Activated naive CD8-positive, alpha-beta T cell treated with anti-CD3 and anti-CD28 coated beads for 36 hours (primary cell): ENCODE results near the gene GFAP. TPM values are rescaled to one million over a fixed set of nuclear protein-coding genes. Genes with fewer than 3 reads are reported as not detected.

Source experiments
- DNase-seq: peaks from one replicate; pipeline ENCODE4 v3.0.0; 2021
- H3K27ac Mint-ChIP-seq: one replicate; pipeline ENCODE4 v1.8.0; 2022; ENCODE audit warnings: mild to moderate bottlenecking, moderate library complexity, mixed read lengths
- H3K27me3 Mint-ChIP-seq: one replicate; pipeline ENCODE4 v1.8.0; 2022; ENCODE audit warnings: mild to moderate bottlenecking, mixed read lengths
- H3K36me3 Mint-ChIP-seq: one replicate; pipeline ENCODE4 v1.8.0; 2021; ENCODE audit warnings: mild to moderate bottlenecking, mixed read lengths
- H3K4me1 Mint-ChIP-seq: one replicate; pipeline ENCODE4 v1.8.0; 2021; ENCODE audit warnings: mixed read lengths
- H3K4me3 Mint-ChIP-seq: one replicate; pipeline ENCODE4 v1.8.0; 2022; ENCODE audit warnings: mild to moderate bottlenecking, moderate library complexity, mixed read lengths
- H3K9me3 Mint-ChIP-seq: one replicate; pipeline ENCODE4 v1.8.0; 2022; ENCODE audit warnings: mixed read lengths
- total RNA-seq, 2 experiments: library from RNA; stranded (reverse); gene quantifications; one replicate each; pipeline ENCODE4 v1.2.3, GENCODE V29; 2021

Gene GFAP
- total RNA-seq, 2 experiments from 2014 or later: not detected

DNA sequence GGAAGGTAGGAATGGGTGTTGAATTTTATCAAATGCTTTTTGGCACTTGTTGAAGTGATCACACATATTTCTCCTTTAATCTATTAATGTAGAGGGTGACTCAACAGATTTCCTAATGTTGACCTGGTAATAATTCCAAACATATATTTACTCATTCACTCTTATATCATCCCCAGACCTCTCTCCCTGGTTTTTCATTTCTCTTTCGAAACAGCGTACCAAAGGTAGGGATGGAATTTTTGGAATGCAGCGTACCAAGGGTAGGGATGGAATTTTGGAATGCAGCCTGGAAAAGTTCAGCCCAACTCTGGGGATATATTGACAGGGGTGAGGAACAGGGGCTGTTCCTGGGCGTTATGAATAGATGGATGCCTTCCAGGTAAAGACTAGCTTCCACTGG lies 25.0 kb upstream of the GFAP start:
- Mint-ChIP-seq H3K4me1 (peaks cover 4% of the 10 kb centered on the region), H3K27ac (no peak overlapping the region), H3K27me3 (no peaks in the 10 kb centered on the region), H3K36me3 (peaks cover 36% of the 10 kb centered on the region), H3K4me3 (no peak overlapping the region), H3K9me3 (peaks cover 2% of the 10 kb centered on the region)
- no peak for DNase-seq

- no peak overlapping the region for H3K4me3 Mint-ChIP-seq
- no peak for DNase-seq
- H3K36me3 Mint-ChIP-seq: peaks cover 19% of the 10 kb centered on the region
- H3K9me3 Mint-ChIP-seq: peaks cover 2% of the 10 kb centered on the region
- no peaks in the 10 kb centered on the region for H3K4me1 Mint-ChIP-seq
- no peak overlapping the region for H3K27ac Mint-ChIP-seq
- H3K27me3 Mint-ChIP-seq: no peaks in the 10 kb centered on the region
Observed at GRCh38 chr17:44935116-44935515, 19.8 kb upstream of the GFAP start.

DNA sequence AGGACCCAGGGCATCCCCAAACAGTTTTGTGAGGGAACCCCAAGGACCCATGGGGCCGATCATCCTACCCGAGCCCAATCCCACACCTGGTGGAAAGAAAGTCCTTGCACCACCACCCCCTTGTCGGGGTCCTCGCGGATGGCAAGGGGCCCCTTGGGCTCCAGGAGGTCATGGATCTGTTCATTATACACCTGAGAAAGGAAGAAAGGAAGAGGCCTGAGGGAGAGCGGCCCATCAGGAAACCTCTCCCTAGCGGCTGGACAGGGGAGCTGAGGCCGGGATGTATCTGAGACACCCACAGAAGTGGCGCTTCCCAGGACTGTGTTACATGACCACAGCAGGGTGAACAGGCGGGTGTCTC lies 19.4 kb upstream of the GFAP start:
- no peak overlapping the region for H3K4me3 Mint-ChIP-seq
- H3K27ac Mint-ChIP-seq: no peak overlapping the region
- H3K27me3 Mint-ChIP-seq: no peaks in the 10 kb centered on the region
- DNase-seq: no peak
- peaks cover 20% of the 10 kb centered on the region for H3K36me3 Mint-ChIP-seq
- no peaks in the 10 kb centered on the region for H3K4me1 Mint-ChIP-seq
- H3K9me3 Mint-ChIP-seq: peaks cover 2% of the 10 kb centered on the region

DNA sequence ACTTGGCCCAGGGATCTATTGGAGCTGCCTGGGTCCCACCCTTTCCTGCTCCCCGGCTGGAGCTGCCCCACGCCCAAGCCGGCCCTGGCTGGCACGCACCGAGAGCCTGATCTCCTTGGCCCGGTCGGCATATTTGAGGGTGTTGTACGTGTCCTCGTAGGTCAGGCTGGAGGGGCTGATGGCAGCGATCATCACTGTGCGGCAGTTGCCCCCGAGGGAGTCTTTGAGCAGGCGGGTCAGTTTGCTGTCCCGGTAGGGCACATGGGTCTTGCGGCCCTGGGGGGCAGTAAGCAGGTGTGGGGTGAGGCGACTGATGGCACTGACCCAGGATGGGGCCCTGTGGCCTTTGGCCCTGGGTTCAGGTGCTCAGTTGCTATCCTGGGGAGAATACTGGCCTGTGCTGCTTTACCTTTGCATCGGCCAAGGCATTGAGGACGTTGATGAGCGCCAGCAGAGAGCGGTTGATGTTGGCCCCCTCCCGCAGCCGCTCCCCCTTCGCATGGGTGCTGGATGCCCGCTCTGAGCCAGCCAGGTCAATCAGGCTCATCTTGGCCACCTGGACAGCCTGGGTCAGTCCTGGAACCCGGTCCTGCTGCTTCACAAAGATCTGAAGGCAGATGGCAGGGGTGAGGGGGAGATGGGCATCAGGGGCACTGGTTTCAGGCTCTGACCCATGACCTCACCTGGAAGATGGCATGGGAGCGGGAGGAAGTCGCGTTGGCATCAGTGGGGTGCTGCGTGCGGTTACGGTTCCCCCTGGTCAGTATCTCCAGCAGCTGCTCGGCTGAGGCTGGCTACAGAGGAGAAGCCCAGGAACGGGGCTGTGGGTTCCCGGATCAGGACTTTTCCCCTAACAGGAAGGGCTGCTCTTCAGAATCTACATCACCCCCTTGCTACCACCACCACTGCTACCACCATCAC lies 18.8 kb upstream of the GFAP start:
- Mint-ChIP-seq H3K36me3 (peaks cover 22% of the 10 kb centered on the region), H3K27ac (no peak overlapping the region), H3K27me3 (no peaks in the 10 kb centered on the region), H3K4me1 (no peaks in the 10 kb centered on the region), H3K4me3 (no peak overlapping the region), H3K9me3 (no peaks in the 10 kb centered on the region)
- DNase-seq: no peak

- DNase-seq: no peak
- Mint-ChIP-seq H3K9me3 (no peaks in the 10 kb centered on the region), H3K27ac (no peak overlapping the region), H3K4me3 (no peak overlapping the region), H3K4me1 (no peaks in the 10 kb centered on the region), H3K27me3 (no peaks in the 10 kb centered on the region), H3K36me3 (peaks cover 23% of the 10 kb centered on the region)
Observed at GRCh38 chr17:44932787-44933097, 17.4 kb upstream of the GFAP start.

GRCh38 chr17:44932096-44932786 lies 16.9 kb upstream of the GFAP start:
- no peaks in the 10 kb centered on the region for H3K9me3 Mint-ChIP-seq
- DNase-seq: no peak
- no peak overlapping the region for H3K4me3 Mint-ChIP-seq
- H3K36me3 Mint-ChIP-seq: peaks cover 28% of the 10 kb centered on the region
- H3K27me3 Mint-ChIP-seq: no peaks in the 10 kb centered on the region
- no peak overlapping the region for H3K27ac Mint-ChIP-seq
- H3K4me1 Mint-ChIP-seq: no peaks in the 10 kb centered on the region

GRCh38 chr17:44931376-44931775 lies 16.1 kb upstream of the GFAP start:
- Mint-ChIP-seq H3K27ac (no peak overlapping the region), H3K4me1 (no peaks in the 10 kb centered on the region), H3K27me3 (no peaks in the 10 kb centered on the region), H3K4me3 (no peak overlapping the region), H3K36me3 (peaks cover 30% of the 10 kb centered on the region), H3K9me3 (no peaks in the 10 kb centered on the region)
- no peak for DNase-seq

- Mint-ChIP-seq H3K27ac (no peak overlapping the region), H3K4me3 (no peak overlapping the region), H3K4me1 (no peaks in the 10 kb centered on the region), H3K36me3 (peaks cover 35% of the 10 kb centered on the region), H3K9me3 (no peaks in the 10 kb centered on the region), H3K27me3 (no peaks in the 10 kb centered on the region)
- no peak for DNase-seq
Observed at GRCh38 chr17:44930667-44931066, 15.4 kb upstream of the GFAP start.

DNA sequence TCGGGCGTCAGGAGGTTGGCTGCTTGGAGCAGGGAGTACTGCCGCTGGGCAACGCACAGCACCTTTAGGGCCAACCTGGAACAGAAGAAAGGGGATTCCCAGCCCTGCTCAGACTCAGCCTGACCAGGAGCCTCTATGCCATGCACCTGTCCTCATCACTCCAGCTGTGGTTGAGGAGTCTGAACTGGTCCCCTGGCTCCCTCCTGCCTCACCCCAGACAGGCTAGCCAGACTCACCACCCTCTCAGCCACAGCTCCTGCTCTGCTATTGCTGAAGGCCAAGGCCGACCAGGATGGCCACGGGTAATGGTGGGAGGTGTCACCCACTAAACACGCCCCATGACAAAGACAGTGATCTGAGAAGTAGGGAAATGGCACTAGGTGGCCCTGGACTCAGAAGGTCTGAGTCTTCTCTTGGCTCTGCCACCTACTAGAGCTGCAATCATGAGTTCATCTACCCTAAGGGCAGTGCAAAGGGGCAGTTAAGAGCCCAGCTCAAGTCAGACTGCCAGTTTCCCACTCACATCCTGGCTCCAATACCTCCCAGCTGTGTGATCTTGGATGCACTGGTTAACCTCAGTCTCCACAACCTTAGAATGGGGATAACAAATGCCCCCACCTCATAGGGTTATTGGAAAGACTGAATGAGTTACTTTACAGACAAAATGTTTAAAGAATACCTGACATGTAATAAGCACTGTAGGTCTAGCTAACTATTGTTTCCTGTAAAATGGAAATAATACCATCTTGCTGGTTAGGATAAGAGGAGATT lies 13.8 kb upstream of the GFAP start:
- no peak for DNase-seq
- Mint-ChIP-seq H3K27ac (no peak overlapping the region), H3K9me3 (no peaks in the 10 kb centered on the region), H3K4me3 (no peak overlapping the region), H3K27me3 (no peaks in the 10 kb centered on the region), H3K36me3 (peaks cover 31% of the 10 kb centered on the region), H3K4me1 (no peaks in the 10 kb centered on the region)

DNA sequence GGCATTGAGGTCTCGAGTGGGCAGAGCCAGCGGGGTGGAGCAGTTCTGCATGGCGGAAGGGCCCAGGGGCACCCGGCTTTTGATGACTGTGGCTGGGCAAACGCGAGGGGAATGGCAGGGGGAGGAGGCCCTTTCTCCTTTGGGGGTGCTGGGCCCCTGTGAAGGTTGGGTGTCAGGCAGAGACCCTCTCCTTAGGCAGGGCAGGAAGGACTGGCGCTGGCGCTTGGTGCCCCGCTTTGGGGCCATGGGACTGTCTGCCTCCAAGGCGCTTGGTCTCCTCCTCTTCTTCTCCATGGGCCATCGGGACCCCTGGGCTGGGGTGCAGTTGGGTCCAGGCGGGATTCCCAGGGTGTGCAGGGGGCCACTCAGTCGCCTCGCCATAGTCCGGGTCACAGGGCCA lies 12.8 kb upstream of the GFAP start:
- H3K27ac Mint-ChIP-seq: no peak overlapping the region

DNA sequence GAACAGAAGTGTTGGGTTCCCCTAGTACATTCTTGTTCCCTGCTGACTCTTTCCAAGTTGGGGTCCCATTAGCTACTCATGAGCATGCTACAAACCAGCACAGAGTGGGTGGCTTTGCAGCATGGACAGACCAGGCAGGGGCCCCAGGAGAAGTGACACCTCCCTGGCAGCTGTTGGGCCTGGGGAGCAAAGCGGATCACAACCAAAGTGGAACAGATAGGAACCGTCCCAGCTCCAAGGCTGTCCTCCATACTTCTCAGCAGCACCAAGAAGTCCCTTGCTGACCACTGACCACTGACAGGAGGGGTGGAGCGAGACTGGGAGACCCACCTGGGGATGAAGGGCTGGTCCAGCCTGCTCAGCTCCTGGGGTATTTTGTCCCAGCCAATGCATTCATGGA lies 12.4 kb upstream of the GFAP start:
- H3K4me3 Mint-ChIP-seq: no peak overlapping the region
- peaks cover 6% of the 10 kb centered on the region for H3K27me3 Mint-ChIP-seq
- peaks cover 31% of the 10 kb centered on the region for H3K36me3 Mint-ChIP-seq
- no peaks in the 10 kb centered on the region for H3K9me3 Mint-ChIP-seq
- H3K27ac Mint-ChIP-seq: no peak overlapping the region
- no peak for DNase-seq
- no peaks in the 10 kb centered on the region for H3K4me1 Mint-ChIP-seq

More for the DNA sequence above, 12.8 kb upstream of the GFAP start:
- Mint-ChIP-seq H3K4me3 (no peak overlapping the region), H3K36me3 (peaks cover 31% of the 10 kb centered on the region), H3K4me1 (no peaks in the 10 kb centered on the region), H3K27me3 (peaks cover 1% of the 10 kb centered on the region), H3K9me3 (no peaks in the 10 kb centered on the region)
- no peak for DNase-seq

GRCh38 chr17:44926821-44927525 lies 11.7 kb upstream of the GFAP start:
- no peak overlapping the region for H3K27ac Mint-ChIP-seq
- no peak for DNase-seq
- peaks cover 11% of the 10 kb centered on the region for H3K27me3 Mint-ChIP-seq
- H3K4me1 Mint-ChIP-seq: no peaks in the 10 kb centered on the region
- H3K9me3 Mint-ChIP-seq: no peaks in the 10 kb centered on the region
- H3K36me3 Mint-ChIP-seq: peaks cover 31% of the 10 kb centered on the region
- no peak overlapping the region for H3K4me3 Mint-ChIP-seq

DNA sequence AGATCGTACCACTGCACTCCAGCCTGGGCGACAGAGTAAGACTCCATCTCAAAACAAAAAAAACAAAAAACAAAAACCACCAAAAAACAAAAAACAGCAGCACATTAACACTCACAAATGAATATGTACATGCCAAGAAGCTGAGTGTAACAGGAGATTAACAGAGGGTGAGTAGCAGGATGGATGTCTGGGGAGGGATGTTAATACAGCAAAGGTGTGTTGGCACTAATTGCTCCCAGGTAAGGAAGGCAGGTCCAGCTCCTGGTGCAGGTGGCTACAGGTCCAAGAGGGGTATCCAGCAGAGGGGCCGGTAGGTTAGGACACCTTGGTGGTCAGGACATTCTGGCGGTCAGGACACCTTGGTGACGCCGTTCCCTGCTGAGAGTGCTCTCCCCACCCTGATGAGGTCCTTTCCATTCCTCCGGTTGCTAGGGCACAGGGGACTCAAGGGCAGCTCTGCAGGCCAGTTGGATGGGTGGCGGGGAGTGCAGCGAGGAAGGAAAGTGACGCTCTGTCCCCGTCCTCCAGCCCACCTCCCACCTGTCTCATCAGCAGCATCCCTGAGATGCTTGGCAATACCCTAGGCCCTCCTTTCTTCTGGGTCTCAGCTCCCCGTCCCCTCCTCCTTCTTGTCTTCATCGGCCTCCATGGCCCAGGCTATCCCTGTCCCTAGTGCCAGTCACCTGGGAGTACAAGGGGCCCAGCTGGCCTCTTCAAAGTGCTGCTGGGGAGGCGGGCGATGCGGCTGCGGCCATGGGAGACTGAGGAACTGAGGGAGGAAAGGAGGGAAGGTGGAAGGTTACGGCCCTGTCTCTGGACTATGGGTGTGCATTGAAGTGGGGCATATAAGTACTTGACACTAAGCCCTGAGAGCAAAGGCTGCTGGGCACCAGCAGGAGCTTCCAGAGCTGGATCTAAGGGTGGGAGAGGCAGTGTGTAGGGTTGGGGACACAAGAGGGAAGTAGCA lies 10.7 kb upstream of the GFAP start:
- Mint-ChIP-seq H3K9me3 (no peaks in the 10 kb centered on the region), H3K27ac (no peak overlapping the region), H3K4me3 (no peak overlapping the region), H3K36me3 (peaks cover 28% of the 10 kb centered on the region), H3K4me1 (no peaks in the 10 kb centered on the region), H3K27me3 (peaks cover 15% of the 10 kb centered on the region)
- DNase-seq: no peak

- no peak overlapping the region for H3K27ac Mint-ChIP-seq
- DNase-seq: no peak
- H3K36me3 Mint-ChIP-seq: peaks cover 20% of the 10 kb centered on the region
- peaks cover 4% of the 10 kb centered on the region for H3K4me1 Mint-ChIP-seq
- peaks cover 20% of the 10 kb centered on the region for H3K27me3 Mint-ChIP-seq
- no peaks in the 10 kb centered on the region for H3K9me3 Mint-ChIP-seq
- no peak overlapping the region for H3K4me3 Mint-ChIP-seq
Observed at GRCh38 chr17:44924107-44924544, 8.8 kb upstream of the GFAP start.
